Neural cell (in vitro differentiated cells): ENCODE results near the gene OGDH. TPM values are rescaled to one million over a fixed set of nuclear protein-coding genes. Genes with fewer than 3 reads are reported as not detected.

ENCODE experiments used
- H2AFZ ChIP-seq: fragments of 200-600, 300-800 bp; sonication (generic), shearing (Covaris generic); 2 replicates; pipeline ENCODE4 v1.6.0; 2014; ENCODE audit warnings: low read depth, mild to moderate bottlenecking, antibody characterized with exemption, low read length, moderate library complexity
- H3F3A ChIP-seq: fragments of 200-600 bp; shearing (Covaris generic); 2 replicates; pipeline ENCODE4 v1.6.1; 2016; ENCODE audit warnings: mild to moderate bottlenecking, moderate library complexity, mixed read lengths, antibody characterized with exemption, low read length; ENCODE audit not compliant: insufficient read depth, poor library complexity, severe bottlenecking
- H3K27ac ChIP-seq: fragments of 200-600, 300-800 bp; sonication (generic), shearing (Covaris generic); 2 replicates; pipeline ENCODE4 v1.5.1; 2014; ENCODE audit warnings: mild to moderate bottlenecking, low read length, moderate library complexity
- H3K27me3 ChIP-seq: fragments of 300-800, 200-600 bp; sonication (generic), shearing (Covaris generic); 2 replicates; pipeline ENCODE4 v1.6.0; 2014; ENCODE audit warnings: mild to moderate bottlenecking, low read depth, low read length, moderate library complexity; ENCODE audit not compliant: insufficient read depth
- H3K36me3 ChIP-seq: fragments of 300-800, 200-600 bp; sonication (generic), shearing (Covaris generic); 2 replicates; pipeline ENCODE4 v1.5.1; 2014; ENCODE audit warnings: mild to moderate bottlenecking, antibody characterized with exemption, low read length, moderate library complexity; ENCODE audit not compliant: insufficient read depth
- H3K4me2 ChIP-seq: fragments of 300-800, 200-600 bp; sonication (generic), shearing (Covaris generic); 2 replicates; pipeline ENCODE4 v1.6.0; 2014; ENCODE audit warnings: mild to moderate bottlenecking, low read length
- H3K4me3 ChIP-seq: fragments of 300-800, 200-600 bp; sonication (generic), shearing (Covaris generic); 2 replicates; pipeline ENCODE4 v1.5.1; 2014; ENCODE audit warnings: mild to moderate bottlenecking, low read length, moderate library complexity
- H3K79me2 ChIP-seq: fragments of 200-600 bp; shearing (Covaris generic); replicated peaks from 2 replicates; pipeline ENCODE4 v1.6.0; 2014; ENCODE audit warnings: mild to moderate bottlenecking, low read length, moderate library complexity; ENCODE audit not compliant: insufficient read depth
- H3K9ac ChIP-seq: fragments of 300-800, 200-600 bp; sonication (generic), shearing (Covaris generic); 2 replicates; pipeline ENCODE4 v1.6.1; 2016; ENCODE audit warnings: mild to moderate bottlenecking, low read length, mixed read lengths
- H3K9me2 ChIP-seq: fragments of 200-600 bp; shearing (Covaris generic); 2 replicates; pipeline ENCODE4 v1.6.1; 2016; ENCODE audit warnings: mild to moderate bottlenecking, low read length, mixed read lengths; ENCODE audit not compliant: insufficient read depth
- H3K9me3 ChIP-seq: fragments of 200-600, 300-800 bp; sonication (generic), shearing (Covaris generic); 2 replicates; pipeline ENCODE4 v1.6.1; 2016; ENCODE audit warnings: mild to moderate bottlenecking, mixed run types, low read length, moderate library complexity, mixed read lengths
- H4K20me1 ChIP-seq: fragments of 200-600 bp; shearing (Covaris generic); 2 replicates; pipeline ENCODE4 v1.6.1; 2016; ENCODE audit warnings: mild to moderate bottlenecking, mixed run types; ENCODE audit not compliant: insufficient read depth
- EP300 ChIP-seq: fragments of 450-650 bp; conservative IDR thresholded peaks from 2 replicates; pipeline ENCODE4 v1.6.1; 2014; ENCODE audit warnings: antibody characterized with exemption, mild to moderate bottlenecking, moderate library complexity; ENCODE audit not compliant: poor library complexity, severe bottlenecking
- EZH2 ChIP-seq: fragments of 200-600, 300-800 bp; shearing (Covaris generic), sonication (generic); IDR thresholded peaks from 2 replicates; pipeline ENCODE4 v1.6.1; 2014; ENCODE audit warnings: antibody characterized with exemption, low read length, borderline replicate concordance, mild to moderate bottlenecking; ENCODE audit not compliant: insufficient read depth, poor library complexity, severe bottlenecking
- MXI1 ChIP-seq: fragments of 450-650 bp; conservative IDR thresholded peaks from 2 replicates; pipeline ENCODE4 v1.6.1; 2014; ENCODE audit warnings: antibody characterized with exemption, mild to moderate bottlenecking; ENCODE audit not compliant: poor library complexity, severe bottlenecking
- POLR2AphosphoS5 ChIP-seq: IDR thresholded peaks from 2 replicates; pipeline ENCODE4 v1.6.1; 2012
- RAD21 ChIP-seq: fragments of 450-650 bp; conservative IDR thresholded peaks from 2 replicates; pipeline ENCODE4 v1.6.1; 2014; ENCODE audit warnings: antibody characterized with exemption, mild to moderate bottlenecking, moderate library complexity
- SMC3 ChIP-seq: fragments of 450-650 bp; conservative IDR thresholded peaks from 2 replicates; pipeline ENCODE4 v1.6.1; 2014; ENCODE audit warnings: antibody characterized with exemption, mild to moderate bottlenecking, moderate library complexity; ENCODE audit not compliant: poor library complexity
- TAF1 ChIP-seq: IDR thresholded peaks from 2 replicates; pipeline ENCODE4 v1.6.1; 2012; ENCODE audit warnings: low read depth
- polyA plus RNA-seq: library from polyadenylated mRNA; depleted of rRNA; stranded (reverse); fragments of >200 nt; gene quantifications from 2 replicates; pipeline ENCODE4 v1.2.3, GENCODE V29; 2014
- TF ChIP-seq, protein P1 (sequence below): IDR thresholded peaks from 2 replicates; pipeline ENCODE4 v1.6.1; 2012; ENCODE audit warnings: borderline replicate concordance
- TF ChIP-seq, protein P2 (sequence below): fragments of 450-650 bp; IDR thresholded peaks from 2 replicates; pipeline ENCODE4 v1.5.1; 2014; ENCODE audit warnings: antibody characterized with exemption, mild to moderate bottlenecking, moderate library complexity; ENCODE audit not compliant: poor library complexity, severe bottlenecking

OGDH gene
- polyA plus RNA-seq, 1 donor from 2014 or later, result 16.9 TPM

DNA sequence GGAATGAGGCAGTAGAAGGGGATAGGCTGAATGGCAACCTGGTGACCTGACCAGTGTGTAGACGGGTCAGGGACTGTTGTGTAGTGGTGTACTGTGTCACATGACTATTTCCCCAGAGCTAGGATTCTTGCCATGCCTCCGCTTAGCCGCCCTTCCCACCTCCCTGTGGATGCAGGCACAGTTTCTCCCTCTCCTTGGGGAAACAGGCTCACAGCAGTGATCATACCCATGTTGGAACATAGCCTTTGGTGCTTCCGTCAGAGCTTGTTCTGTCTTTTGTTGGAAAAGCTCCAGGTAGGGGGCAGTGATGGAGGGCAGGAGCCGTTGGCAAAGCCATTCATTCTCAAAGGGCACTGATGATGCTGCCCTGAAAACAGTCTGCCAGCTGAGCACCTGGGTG lies 44.3 kb downstream of the OGDH start:
- Histone ChIP-seq H3K36me3 (no peaks in the 10 kb centered on the region), H3K9ac (no peak overlapping the region), H3K79me2 (no peaks in the 10 kb centered on the region)

DNA sequence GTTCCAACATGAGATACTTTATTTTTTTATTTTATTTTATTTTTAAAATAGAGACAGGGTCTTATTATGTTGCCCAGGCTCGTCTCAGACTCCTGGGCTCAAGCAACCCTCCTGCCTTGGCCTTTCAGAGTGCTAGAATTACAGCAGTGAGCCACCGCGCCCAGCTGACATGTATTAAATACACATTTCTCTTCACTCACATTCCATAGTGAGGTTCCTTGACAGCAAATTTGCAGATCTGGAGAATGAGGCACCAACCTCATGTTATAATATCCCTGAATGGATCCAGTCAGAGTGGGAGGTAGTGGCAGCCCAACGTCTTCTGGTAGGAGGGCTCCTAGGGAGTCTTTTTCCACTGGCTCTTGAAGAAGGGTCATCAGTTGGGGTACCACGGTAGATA lies 46.1 kb downstream of the OGDH start:
- Histone ChIP-seq H4K20me1 (no peaks in the 10 kb centered on the region), H3K4me3 (no peak overlapping the region), H3K27ac (no peak overlapping the region), H3F3A (no peaks in the 10 kb centered on the region), H3K9me2 (no peaks in the 10 kb centered on the region), H3K36me3 (no peaks in the 10 kb centered on the region), H3K9ac (no peak overlapping the region), H3K9me3 (no peaks in the 10 kb centered on the region), H3K27me3 (no peaks in the 10 kb centered on the region), H3K4me2 (no peak overlapping the region), H3K79me2 (no peaks in the 10 kb centered on the region), H2AFZ (no peak overlapping the region)
- TF ChIP-seq EZH2, result no peak
- TF ChIP-seq, protein P1, sequence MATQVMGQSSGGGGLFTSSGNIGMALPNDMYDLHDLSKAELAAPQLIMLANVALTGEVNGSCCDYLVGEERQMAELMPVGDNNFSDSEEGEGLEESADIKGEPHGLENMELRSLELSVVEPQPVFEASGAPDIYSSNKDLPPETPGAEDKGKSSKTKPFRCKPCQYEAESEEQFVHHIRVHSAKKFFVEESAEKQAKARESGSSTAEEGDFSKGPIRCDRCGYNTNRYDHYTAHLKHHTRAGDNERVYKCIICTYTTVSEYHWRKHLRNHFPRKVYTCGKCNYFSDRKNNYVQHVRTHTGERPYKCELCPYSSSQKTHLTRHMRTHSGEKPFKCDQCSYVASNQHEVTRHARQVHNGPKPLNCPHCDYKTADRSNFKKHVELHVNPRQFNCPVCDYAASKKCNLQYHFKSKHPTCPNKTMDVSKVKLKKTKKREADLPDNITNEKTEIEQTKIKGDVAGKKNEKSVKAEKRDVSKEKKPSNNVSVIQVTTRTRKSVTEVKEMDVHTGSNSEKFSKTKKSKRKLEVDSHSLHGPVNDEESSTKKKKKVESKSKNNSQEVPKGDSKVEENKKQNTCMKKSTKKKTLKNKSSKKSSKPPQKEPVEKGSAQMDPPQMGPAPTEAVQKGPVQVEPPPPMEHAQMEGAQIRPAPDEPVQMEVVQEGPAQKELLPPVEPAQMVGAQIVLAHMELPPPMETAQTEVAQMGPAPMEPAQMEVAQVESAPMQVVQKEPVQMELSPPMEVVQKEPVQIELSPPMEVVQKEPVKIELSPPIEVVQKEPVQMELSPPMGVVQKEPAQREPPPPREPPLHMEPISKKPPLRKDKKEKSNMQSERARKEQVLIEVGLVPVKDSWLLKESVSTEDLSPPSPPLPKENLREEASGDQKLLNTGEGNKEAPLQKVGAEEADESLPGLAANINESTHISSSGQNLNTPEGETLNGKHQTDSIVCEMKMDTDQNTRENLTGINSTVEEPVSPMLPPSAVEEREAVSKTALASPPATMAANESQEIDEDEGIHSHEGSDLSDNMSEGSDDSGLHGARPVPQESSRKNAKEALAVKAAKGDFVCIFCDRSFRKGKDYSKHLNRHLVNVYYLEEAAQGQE, result no peak
- no peak for TF ChIP-seq MXI1

More for the DNA sequence above, 44.3 kb downstream of the OGDH start:
- Histone ChIP-seq H3F3A (no peaks in the 10 kb centered on the region), H3K9me2 (no peaks in the 10 kb centered on the region), H3K9me3 (no peaks in the 10 kb centered on the region), H3K27me3 (no peaks in the 10 kb centered on the region), H2AFZ (no peak overlapping the region), H3K4me3 (no peak overlapping the region), H4K20me1 (no peaks in the 10 kb centered on the region), H3K4me2 (no peak overlapping the region), H3K27ac (no peak overlapping the region)
- TF ChIP-seq, protein P2, sequence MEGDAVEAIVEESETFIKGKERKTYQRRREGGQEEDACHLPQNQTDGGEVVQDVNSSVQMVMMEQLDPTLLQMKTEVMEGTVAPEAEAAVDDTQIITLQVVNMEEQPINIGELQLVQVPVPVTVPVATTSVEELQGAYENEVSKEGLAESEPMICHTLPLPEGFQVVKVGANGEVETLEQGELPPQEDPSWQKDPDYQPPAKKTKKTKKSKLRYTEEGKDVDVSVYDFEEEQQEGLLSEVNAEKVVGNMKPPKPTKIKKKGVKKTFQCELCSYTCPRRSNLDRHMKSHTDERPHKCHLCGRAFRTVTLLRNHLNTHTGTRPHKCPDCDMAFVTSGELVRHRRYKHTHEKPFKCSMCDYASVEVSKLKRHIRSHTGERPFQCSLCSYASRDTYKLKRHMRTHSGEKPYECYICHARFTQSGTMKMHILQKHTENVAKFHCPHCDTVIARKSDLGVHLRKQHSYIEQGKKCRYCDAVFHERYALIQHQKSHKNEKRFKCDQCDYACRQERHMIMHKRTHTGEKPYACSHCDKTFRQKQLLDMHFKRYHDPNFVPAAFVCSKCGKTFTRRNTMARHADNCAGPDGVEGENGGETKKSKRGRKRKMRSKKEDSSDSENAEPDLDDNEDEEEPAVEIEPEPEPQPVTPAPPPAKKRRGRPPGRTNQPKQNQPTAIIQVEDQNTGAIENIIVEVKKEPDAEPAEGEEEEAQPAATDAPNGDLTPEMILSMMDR, result no peak
- no peak for TF ChIP-seq RAD21
- no peak for TF ChIP-seq EP300
- no peak for TF ChIP-seq MXI1
- no peak for TF ChIP-seq POLR2AphosphoS5
- TF ChIP-seq, protein P1, result no peak
- no peak for TF ChIP-seq TAF1
- no peak for TF ChIP-seq SMC3
- no peak for TF ChIP-seq EZH2
